PC-3 (cell line): ENCODE results near the gene MACROD2. TPM values are rescaled to one million over a fixed set of nuclear protein-coding genes. Genes with fewer than 3 reads are reported as not detected.

Source experiments
- ATAC-seq: fragments of 200-7000 bp; cut with Tn5 transposase; 2 replicates; pipeline ENCODE4 v1.9.1; 2020; ENCODE audit warnings: mild to moderate bottlenecking, moderate library complexity
- BruUV-seq: library from RNA; stranded (reverse); fragments of 400-500 nt; replicated peaks from 2 replicates; lab custom pipeline; 2021; lab: Mats Ljungman, UMichigan
- CTCF ChIA-PET: fragments of 300-600 bp; sonication (Branson Sonifier 250); formaldehyde crosslinking; loops from one replicate; lab custom pipeline; 2022; ENCODE audit warnings: antibody characterized with exemption; lab: Charles Lee
- POLR2A ChIA-PET: fragments of 300-600 bp; sonication (Branson Sonifier 250); formaldehyde crosslinking; loops from one replicate; lab custom pipeline; 2022; ENCODE audit warnings: antibody characterized with exemption; ENCODE audit not compliant: unreplicated experiment; lab: Charles Lee
- DNase-seq: peaks from one replicate; pipeline ENCODE4 v3.0.0-alpha.2; 2015
- H2AFZ ChIP-seq: fragments of 300-600 bp; sonication (generic); 2 replicates; pipeline ENCODE4 v1.6.0; 2016; ENCODE audit warnings: antibody characterized with exemption, low read length
- H3F3A ChIP-seq: fragments of 300-600 bp; sonication (generic); one replicate; pipeline ENCODE4 v1.6.0; 2017; ENCODE audit warnings: antibody characterized with exemption, low read length, control low read depth, mild to moderate bottlenecking; ENCODE audit not compliant: unreplicated experiment
- H3K27ac ChIP-seq: fragments of 300-600 bp; sonication (generic); 2 replicates; pipeline ENCODE4 v1.5.1; 2016; ENCODE audit warnings: mild to moderate bottlenecking, low read length
- H3K27me3 ChIP-seq: fragments of 300-600 bp; sonication (generic); 2 replicates; pipeline ENCODE4 v1.6.1; 2016; ENCODE audit warnings: low read length, mixed read lengths
- H3K36me3 ChIP-seq: fragments of 300-600 bp; sonication (generic); 2 replicates; pipeline ENCODE4 v1.6.1; 2016; ENCODE audit warnings: low read depth, mixed run types, low read length, mixed read lengths
- H3K4me1 ChIP-seq: fragments of 300-600 bp; sonication (generic); 2 replicates; pipeline ENCODE4 v1.5.1; 2016; ENCODE audit warnings: low read length; ENCODE audit not compliant: insufficient read depth
- H3K4me2 ChIP-seq: fragments of 300-600 bp; sonication (generic); 2 replicates; pipeline ENCODE4 v1.6.0; 2016; ENCODE audit warnings: low read length
- H3K4me3 ChIP-seq: fragments of 300-600 bp; sonication (generic); 2 replicates; pipeline ENCODE4 v1.5.1; 2016; ENCODE audit warnings: mild to moderate bottlenecking, low read length, mixed read lengths
- H3K79me2 ChIP-seq: fragments of 300-600 bp; sonication (generic); 2 replicates; pipeline ENCODE4 v1.6.1; 2017; ENCODE audit warnings: low read length, mixed read lengths
- H3K9ac ChIP-seq: fragments of 300-600 bp; sonication (generic); 2 replicates; pipeline ENCODE4 v1.6.0; 2016; ENCODE audit warnings: mild to moderate bottlenecking, low read length
- H3K9me2 ChIP-seq: fragments of 300-600 bp; sonication (generic); replicated peaks from 2 replicates; pipeline ENCODE4 v1.6.1; 2016; ENCODE audit warnings: mixed run types, low read length, mixed read lengths
- H3K9me3 ChIP-seq: fragments of 300-600 bp; sonication (generic); 2 replicates; pipeline ENCODE4 v1.6.1; 2016; ENCODE audit warnings: low read length, mixed read lengths
- H4K20me1 ChIP-seq: fragments of 300-600 bp; sonication (generic); 2 replicates; pipeline ENCODE4 v1.6.1; 2016; ENCODE audit warnings: low read length, mixed read lengths
- EZH2 ChIP-seq: fragments of 300-600 bp; sonication (generic); IDR thresholded peaks from one replicate; pipeline ENCODE4 v1.6.1; 2017; ENCODE audit warnings: antibody characterized with exemption, mild to moderate bottlenecking, low read length; ENCODE audit not compliant: unreplicated experiment
- EZH2phosphoT487 ChIP-seq: fragments of 300-600 bp; sonication (generic); IDR thresholded peaks from 2 replicates; pipeline ENCODE4 v1.6.1; 2018; ENCODE audit warnings: mild to moderate bottlenecking, antibody characterized with exemption, low read length, borderline replicate concordance
- intact Hi-C: fragments of 100-400 bp; cut with micrococcal nuclease; formaldehyde crosslinking; loops from 2 replicates; pipeline ENCODE4 v1.9.0; 2023
- total RNA-seq: library from RNA; depleted of rRNA; stranded (reverse); fragments of >200 nt; gene quantifications from 2 replicates; pipeline ENCODE4 v1.2.3, GENCODE V29; 2014
- TF ChIP-seq, protein P1 (sequence below): fragments of 300-600 bp; sonication (generic); conservative IDR thresholded peaks from 2 replicates; pipeline ENCODE4 v1.5.1; 2017; ENCODE audit warnings: antibody characterized with exemption, low read depth, mild to moderate bottlenecking, low read length

The MACROD2 gene
- total RNA-seq, 1 experiment from 2014 or later, result 3.1 TPM

DNA sequence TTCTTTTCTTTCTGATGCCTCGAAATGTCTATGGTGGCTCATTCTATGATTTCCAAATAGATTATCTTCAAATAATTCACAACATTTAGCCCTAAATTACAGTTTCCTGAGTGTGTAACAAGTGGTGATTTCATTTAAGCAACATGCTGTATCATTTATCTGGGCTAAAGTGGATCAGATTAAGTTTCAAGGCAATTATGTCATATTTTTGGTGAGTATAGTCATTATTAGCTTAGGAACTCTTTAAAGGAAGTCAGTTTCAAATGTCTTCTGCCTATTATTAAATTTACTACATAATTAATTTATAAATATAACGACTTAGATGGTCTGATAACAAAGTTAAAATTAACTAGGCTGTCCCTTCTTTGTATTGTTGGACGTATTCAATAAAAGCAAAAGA is 1190.0 kb downstream of the MACROD2 start:
- ChIA-PET POLR2A (no interaction called here), CTCF (no interaction called here)
- H3K9me3 ChIP-seq, result no peaks in the 10 kb centered on the region
- 0 out of 2 replicates have a peak overlapping the region, but pooled peaks have one; percentile 8 for H3K4me2 ChIP-seq
- no peak overlapping the region for H3K27ac ChIP-seq
- TF ChIP-seq, protein P1, sequence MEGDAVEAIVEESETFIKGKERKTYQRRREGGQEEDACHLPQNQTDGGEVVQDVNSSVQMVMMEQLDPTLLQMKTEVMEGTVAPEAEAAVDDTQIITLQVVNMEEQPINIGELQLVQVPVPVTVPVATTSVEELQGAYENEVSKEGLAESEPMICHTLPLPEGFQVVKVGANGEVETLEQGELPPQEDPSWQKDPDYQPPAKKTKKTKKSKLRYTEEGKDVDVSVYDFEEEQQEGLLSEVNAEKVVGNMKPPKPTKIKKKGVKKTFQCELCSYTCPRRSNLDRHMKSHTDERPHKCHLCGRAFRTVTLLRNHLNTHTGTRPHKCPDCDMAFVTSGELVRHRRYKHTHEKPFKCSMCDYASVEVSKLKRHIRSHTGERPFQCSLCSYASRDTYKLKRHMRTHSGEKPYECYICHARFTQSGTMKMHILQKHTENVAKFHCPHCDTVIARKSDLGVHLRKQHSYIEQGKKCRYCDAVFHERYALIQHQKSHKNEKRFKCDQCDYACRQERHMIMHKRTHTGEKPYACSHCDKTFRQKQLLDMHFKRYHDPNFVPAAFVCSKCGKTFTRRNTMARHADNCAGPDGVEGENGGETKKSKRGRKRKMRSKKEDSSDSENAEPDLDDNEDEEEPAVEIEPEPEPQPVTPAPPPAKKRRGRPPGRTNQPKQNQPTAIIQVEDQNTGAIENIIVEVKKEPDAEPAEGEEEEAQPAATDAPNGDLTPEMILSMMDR, result no peak
- TF ChIP-seq EZH2 (no peak), EZH2phosphoT487 (no peak)
- H3F3A ChIP-seq, result no peaks in the 10 kb centered on the region
- no peaks in the 10 kb centered on the region for H3K79me2 ChIP-seq
- no peak overlapping the region for H3K9ac ChIP-seq
- H3K36me3 ChIP-seq, result no peaks in the 10 kb centered on the region
- intact Hi-C loops, result no loop called here
- peaks cover 14% of the 10 kb centered on the region; the same call in 1 of the 2 replicates for H3K4me1 ChIP-seq
- H2AFZ ChIP-seq, result no peak overlapping the region
- H3K4me3 ChIP-seq, result no peak overlapping the region
- no peaks in the 10 kb centered on the region for H4K20me1 ChIP-seq
- no peaks in the 10 kb centered on the region for H3K9me2 ChIP-seq
- peak; percentile 50 for ATAC-seq
- no TSS peak for BruUV-seq
- peak; percentile 35 for DNase-seq
- no peaks in the 10 kb centered on the region for H3K27me3 ChIP-seq

DNA sequence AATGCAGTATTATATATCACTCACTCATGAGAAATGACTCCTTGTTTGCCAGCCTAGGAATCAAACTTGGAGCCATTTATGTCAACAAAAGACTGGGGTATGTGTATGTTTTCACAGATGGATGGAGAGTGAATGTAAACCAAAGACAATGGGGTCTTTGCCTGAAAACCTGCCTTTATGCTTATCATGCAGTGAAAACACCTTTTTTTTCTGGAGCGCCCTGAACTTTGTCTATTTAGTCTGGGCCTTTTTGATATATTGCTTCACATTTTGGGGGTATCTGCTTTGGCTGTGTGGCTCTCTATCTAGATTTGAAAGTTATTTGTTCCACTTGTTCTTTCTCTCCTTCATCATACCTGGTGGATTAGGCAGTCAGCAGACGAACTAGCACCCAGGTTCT is 1190.6 kb downstream of the MACROD2 start:
- H3F3A ChIP-seq, result no peaks in the 10 kb centered on the region
- H3K4me1 ChIP-seq, result peaks cover 14% of the 10 kb centered on the region; the same call in 1 of the 2 replicates
- H3K27me3 ChIP-seq, result no peaks in the 10 kb centered on the region
- H3K4me3 ChIP-seq, result no peak overlapping the region
- H3K36me3 ChIP-seq, result no peaks in the 10 kb centered on the region
- CTCF ChIA-PET, result no interaction called here
- no TSS peak for BruUV-seq
- no peaks in the 10 kb centered on the region for H3K9me3 ChIP-seq
- TF ChIP-seq EZH2, result no peak
- no peak for TF ChIP-seq EZH2phosphoT487
- TF ChIP-seq, protein P1, result no peak
- H3K4me2 ChIP-seq, result no peak overlapping the region
- H3K9me2 ChIP-seq, result no peaks in the 10 kb centered on the region
- POLR2A ChIA-PET, result no interaction called here
- H3K9ac ChIP-seq, result no peak overlapping the region
- no peaks in the 10 kb centered on the region for H4K20me1 ChIP-seq
- no peaks in the 10 kb centered on the region for H3K79me2 ChIP-seq
- DNase-seq, result no peak
- H2AFZ ChIP-seq, result no peak overlapping the region
- no peak for ATAC-seq
- H3K27ac ChIP-seq, result no peak overlapping the region
- intact Hi-C loops, result no loop called here

DNA sequence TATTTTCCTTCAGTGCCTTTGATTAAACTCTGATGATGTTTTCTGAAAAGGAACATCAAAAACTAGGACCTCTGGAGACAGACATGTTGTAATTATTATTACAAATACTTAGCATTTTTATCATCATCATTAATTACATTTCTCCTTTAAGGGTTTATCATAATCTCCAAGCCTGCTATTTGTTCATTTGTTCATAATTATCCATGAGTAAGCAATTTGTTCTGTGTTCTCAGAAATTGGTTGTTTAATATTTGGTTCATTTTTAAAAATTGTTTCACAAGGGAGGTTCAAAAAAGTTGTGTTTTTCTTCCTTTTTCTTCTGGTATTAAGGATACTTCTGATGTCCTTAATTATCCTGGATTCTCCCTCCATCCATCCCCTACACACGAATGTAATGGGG is 1192.3 kb downstream of the MACROD2 start:
- ChIA-PET POLR2A (no interaction called here), CTCF (no interaction called here)
- Histone ChIP-seq H2AFZ (no peak overlapping the region), H3K79me2 (no peaks in the 10 kb centered on the region), H3F3A (no peaks in the 10 kb centered on the region), H3K9me3 (no peaks in the 10 kb centered on the region), H3K27ac (no peak overlapping the region), H3K4me2 (no peak overlapping the region), H3K27me3 (no peaks in the 10 kb centered on the region), H3K9me2 (no peaks in the 10 kb centered on the region), H3K4me3 (no peak overlapping the region), H4K20me1 (no peaks in the 10 kb centered on the region), H3K4me1 (peaks cover 14% of the 10 kb centered on the region; the same call in 1 of the 2 replicates), H3K36me3 (no peaks in the 10 kb centered on the region), H3K9ac (no peak overlapping the region)
- intact Hi-C loops, result no loop called here
- TF ChIP-seq, protein P1, result no peak
- TF ChIP-seq EZH2phosphoT487 (no peak), EZH2 (no peak)
- DNase-seq (no peak), ATAC-seq (no peak)
- BruUV-seq, result no TSS peak
